HT-29 (cell line): ENCODE results near the gene FBXO28. TPM values are rescaled to one million over a fixed set of nuclear protein-coding genes. Genes with fewer than 3 reads are reported as not detected.

ENCODE experiments used
- DNase-seq: peaks from one replicate; pipeline ENCODE4 v3.0.0-alpha.2; 2015; ENCODE audit warnings: low spot score
- total RNA-seq: library from RNA; depleted of rRNA; stranded (reverse); fragments of >200 nt; shearing (Covaris generic); gene quantifications from 2 replicates; pipeline ENCODE4 v1.2.3, GENCODE V29; 2014

The FBXO28 gene
- total RNA-seq, 1 experiment from 2014 or later: 34.6 TPM

DNA sequence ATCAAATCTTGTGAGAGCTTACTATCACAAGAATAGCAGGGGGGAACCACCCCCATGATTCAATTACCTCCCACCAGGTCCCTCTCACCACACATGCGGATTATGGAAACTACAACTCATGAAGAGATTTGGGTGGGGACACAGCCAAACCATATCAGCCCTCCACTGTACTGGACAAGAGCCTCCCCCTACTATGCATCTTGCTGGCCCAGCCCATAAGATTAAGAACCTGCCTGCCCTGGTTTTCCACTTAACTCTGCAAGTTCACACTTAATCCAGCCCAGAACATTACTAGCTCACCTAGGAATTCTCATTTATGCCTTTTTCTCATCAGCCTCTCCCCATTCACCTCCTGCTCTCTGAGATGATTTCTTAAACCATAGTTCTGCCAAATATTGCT is 18.0 kb upstream of the FBXO28 start:
- DNase-seq: no peak

- no peak for DNase-seq
These were observed 17.1 kb upstream of the FBXO28 start for GRCh38 chr1:224096773-224097172.

DNA sequence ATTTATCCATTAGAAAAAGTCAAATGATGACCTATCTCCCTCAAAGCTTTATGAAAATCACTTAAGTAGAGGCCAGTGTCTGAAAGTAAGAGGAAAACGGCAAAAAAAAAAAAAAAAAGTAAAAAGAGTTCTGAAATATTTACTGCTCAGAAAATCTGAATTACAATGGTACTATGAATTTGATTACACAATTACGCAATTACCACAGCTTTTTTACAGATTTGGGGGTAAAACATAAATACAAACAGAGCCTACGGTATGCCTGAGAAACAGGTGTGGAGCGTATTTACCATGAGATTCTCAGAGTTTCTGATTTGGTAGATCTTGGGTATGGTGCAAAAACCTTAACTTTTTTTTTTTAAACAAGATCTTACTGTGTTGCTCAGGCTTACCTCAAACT is 15.9 kb upstream of the FBXO28 start:
- no peak for DNase-seq

- DNase-seq: peak; percentile 71
These were observed 7.2 kb upstream of the FBXO28 start for GRCh38 chr1:224106568-224107281.

DNA sequence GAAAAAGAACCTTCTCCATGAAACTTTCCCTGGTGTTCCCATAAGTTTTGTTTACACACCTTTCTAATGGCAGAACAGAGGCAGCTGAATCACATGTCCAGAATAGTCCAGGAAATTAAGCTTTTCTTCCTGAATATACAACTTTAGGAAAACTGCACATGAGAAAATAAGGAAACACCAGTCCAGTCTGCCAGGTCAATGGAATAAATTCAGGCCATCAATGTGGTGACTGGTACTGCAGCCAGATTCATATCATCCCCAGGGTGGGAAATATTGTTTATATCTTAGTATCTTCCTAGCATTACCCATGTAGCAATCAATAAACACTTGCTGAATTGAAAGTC is 6.7 kb upstream of the FBXO28 start:
- no peak for DNase-seq

- no peak for DNase-seq
These were observed 4.9 kb upstream of the FBXO28 start for GRCh38 chr1:224108991-224109390.

- DNase-seq: no peak
These were observed 3.9 kb upstream of the FBXO28 start for GRCh38 chr1:224109981-224110380.

DNA sequence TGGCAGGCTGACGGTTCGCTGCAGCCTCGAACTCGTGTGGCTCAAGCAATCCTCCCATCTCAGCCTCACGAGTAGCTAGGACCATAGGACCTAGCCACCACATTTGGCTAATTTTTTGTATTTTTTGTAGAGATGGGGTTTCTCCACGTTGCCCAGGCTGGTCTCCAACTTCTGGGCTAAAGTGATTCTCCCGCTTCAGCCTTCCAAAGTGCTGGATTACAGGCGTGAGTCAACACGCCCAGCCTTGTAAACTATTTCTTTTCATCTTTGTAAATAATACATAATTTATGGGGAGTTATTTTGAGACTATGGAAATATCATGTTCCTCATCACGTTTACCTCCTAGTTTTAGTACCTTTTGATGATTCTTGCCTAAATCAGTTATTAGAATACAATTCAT is 906 bp upstream of the FBXO28 start:
- DNase-seq: no peak

DNA sequence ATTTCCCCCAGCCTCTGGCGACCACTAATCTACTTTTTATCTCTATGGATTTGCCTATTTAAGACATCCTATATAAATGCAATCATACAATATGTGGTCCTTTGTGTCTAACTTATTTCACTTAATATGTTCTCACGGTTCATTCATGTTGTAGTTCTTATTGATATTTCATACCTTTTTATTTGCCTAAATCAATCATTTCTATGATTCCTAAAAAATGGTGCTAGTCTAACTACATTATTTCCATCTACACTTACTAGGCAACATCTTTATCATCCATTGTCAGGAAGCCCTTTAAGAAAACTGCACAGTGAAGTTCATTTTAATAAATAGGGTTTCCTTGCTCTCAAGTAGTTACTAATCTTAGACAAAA is 380 bp upstream of the FBXO28 start:
- no peak for DNase-seq

DNA sequence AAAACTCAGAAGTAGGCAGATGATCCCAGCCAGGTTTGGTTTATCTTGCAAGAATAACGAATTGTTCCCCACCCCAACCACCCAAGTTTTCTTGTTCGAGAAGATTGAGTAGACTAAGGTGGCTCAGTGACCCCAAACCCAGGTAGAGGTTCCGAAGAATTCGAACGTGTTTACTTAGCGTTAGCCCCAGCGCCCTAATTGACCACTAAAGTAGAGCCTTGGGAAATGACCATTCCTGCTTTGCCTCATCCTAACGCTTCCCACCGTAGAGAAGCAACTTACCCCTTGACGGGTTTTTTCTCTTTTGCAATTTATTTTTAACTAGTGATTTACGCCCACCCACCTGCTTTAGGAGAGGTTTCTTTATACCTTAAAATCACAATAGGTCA is 870 bp downstream of the FBXO28 start:
- DNase-seq: peak; percentile 23

DNA sequence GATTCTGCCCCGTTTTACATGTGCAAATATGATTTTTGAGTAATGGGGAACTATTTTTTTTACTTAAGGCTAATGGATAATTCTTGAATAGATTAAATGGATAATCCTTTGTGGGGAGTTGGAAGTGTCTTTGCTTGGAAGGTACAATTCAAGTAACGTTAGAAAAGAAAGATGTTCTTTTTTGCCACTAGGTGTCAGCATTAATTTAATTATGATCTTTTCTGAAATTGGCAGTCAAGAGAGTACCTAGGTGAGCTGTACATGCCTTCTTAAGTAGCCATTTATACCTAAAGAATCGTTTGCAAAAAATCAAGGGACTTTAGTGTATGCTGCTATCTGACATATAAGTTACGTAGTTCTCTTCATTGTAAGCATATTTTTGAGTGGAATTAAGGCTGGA is 2.2 kb downstream of the FBXO28 start:
- DNase-seq: peak; percentile 67

DNA sequence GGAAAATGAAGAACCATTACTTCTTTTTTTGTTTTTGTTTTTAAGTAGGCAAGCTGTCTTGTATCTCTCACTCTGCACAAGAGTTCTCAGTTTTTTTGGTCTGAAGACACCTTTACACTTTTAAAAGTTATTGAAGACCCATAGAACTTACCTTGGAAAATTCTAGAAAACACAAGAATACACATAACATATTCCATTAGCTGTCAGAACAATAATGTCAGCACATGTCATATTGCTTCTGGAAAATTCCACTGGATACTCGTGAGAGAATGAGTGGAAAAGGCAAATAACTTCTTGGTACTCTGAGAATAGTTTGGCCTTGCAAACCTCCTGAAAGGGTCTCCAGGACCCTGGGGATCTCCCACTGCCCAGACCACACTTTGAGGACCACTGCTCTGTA is 4.8 kb downstream of the FBXO28 start:
- no peak for DNase-seq

- no peak for DNase-seq
These were observed 9.2 kb downstream of the FBXO28 start for GRCh38 chr1:224123136-224123535.

GRCh38 chr1:224124220-224124619 is 10.3 kb downstream of the FBXO28 start:
- DNase-seq: no peak

DNA sequence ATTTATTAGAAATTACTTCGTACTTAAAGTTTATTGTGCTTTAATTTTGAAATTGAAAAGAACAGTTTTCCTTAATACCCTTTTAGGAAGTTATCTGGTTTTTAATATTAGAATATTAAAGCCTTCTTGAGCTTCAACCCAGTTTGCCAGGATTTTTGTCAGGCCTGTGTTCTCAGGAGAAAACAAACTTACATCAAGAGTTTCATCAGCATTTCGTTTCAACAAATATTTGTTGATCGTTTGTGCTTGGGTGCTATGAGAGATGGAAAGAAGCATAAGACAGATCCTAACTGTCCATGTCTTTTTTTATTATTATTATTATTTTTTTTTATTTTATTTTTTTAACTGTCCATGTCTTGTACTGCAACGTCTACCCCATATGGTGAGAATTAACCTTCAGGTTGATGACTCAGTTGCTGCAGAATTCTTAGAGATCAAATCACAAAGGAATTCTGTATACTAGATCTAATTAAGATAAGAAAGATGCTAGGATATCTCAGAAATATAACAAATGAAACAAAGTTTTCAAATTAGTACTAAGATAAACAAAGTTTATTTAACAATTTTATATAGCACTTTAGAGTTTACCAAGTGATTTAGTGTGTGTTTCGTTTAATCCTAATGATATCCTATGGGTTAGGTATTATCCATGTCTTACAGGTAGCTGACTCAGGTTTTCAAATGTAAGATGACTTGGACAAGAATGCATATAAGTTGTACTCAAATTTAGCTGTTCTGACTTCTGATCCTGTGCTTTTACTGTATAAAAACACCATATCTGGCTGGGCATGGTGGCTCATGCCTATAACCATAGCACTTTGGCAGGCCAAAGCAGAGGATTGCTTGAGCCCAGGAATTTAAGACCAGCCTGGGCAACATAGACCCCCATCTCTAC is 14.3 kb downstream of the FBXO28 start:
- DNase-seq: no peak

DNA sequence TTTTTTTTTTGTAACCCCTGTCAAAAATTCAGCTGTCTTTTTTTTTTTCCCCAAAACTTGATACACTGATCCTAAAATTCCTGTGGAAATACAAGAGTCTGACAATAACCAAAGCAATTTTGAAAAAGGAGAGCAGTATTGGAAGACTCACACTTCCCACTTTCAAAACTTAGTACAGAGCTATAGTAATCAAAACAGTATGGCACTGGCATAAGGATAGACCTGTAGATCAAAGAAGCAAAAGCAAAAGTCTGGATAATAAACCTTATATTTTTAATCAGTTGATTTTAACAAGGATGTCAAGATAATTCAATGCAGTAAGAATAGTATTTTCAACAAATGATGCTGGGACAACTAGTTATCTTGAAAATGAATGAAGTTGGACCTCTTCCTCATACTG is 17.3 kb downstream of the FBXO28 start:
- DNase-seq: no peak

DNA sequence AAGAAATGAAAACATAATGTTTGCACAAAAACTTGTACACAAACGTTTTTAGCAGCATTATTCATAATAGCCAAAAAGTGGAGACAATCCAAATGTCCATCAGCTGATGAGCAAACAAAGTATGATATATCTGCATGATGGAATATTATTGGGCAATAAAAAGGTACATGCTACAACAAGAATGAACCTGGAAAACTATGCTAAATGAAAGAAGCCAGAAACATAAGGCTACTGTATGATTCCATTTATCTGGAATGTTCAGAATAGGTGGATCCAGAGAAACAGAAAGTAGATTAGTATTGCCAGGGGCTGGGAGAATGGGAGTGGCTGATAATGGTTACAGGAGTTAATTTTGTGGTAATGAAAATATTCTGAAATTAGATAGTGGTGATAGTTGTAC is 19.0 kb downstream of the FBXO28 start:
- no peak for DNase-seq

DNA sequence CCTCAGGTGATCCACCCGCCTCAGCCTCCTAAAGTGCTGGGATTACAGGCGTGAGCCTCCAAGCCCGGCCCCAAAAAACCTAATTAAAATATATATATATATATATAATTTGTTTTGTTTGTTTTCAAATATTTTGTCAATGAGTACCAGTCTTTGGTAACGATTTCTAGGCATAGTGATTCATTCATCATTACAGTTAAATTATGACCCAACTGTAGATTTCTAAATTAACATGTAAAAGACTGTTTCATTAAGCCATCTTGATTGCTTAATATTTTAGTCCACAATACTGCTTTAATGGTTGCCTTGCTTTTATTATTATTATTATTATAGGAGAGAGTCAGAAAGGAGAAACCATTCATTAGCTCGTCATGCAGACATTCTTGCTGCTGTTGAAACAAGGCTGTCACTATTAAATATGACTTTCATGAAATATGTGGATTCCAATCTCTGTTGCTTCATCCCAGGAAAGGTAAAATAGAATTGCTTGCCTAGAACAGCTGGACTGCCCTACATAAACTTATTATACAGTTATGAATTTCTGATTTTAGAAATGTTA is 19.9 kb downstream of the FBXO28 start:
- DNase-seq: no peak

DNA sequence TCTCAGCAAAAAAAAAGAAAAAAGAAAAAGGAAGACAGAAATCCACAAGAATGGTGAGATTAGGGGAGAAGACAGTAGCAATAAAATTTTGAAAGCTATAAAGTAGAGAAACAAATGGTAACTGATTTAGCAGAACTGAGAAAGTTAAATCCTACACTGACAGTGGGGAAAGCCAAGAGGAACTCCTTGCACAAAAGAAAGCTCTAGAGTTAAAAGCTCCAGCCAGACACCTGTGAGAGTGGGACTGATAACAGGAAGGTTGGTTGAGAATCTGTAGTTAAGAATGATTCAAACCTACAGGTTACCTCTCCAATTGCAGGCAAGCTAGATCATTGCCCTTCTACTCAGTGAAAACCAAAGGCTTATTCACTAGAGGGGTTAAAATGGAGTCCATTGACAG is 23.6 kb downstream of the FBXO28 start:
- no peak for DNase-seq

DNA sequence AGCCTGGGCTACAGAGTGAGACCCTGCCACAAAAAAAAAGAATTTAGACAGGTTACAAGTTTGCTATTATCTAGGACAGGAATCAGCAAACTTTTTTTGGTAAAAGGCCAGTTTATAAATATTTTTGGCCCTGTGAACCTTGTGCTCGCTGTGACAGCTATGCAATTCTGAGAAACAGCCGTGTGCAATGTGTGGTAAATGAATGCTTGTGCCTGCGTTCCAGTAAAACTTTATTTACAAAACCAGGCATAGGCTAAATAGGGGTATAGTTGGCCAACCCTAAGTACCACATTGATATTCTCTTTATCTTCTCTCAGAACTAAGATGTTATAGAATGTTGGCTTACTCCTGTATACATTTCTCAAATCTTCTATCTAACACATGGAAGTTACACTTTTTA is 24.3 kb downstream of the FBXO28 start:
- DNase-seq: no peak

DNA sequence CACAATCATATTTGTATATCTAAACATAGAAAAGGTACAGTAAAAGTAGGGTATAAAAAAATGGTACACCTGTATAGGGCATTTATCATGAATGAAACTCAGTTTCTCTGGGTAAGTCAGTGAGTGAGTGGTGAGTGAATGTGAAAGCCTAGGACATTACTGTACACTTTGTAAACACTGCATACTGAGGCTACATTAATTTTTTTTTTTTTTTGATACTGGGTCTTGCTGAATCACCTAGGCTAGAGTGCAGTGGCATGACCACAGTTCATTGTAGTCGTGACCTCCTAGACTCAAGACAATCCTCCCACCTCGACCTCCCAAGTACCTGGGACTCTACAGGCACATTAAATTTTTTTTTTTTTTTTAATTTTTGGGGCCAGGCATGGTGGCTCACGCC is 27.8 kb downstream of the FBXO28 start:
- DNase-seq: no peak

DNA sequence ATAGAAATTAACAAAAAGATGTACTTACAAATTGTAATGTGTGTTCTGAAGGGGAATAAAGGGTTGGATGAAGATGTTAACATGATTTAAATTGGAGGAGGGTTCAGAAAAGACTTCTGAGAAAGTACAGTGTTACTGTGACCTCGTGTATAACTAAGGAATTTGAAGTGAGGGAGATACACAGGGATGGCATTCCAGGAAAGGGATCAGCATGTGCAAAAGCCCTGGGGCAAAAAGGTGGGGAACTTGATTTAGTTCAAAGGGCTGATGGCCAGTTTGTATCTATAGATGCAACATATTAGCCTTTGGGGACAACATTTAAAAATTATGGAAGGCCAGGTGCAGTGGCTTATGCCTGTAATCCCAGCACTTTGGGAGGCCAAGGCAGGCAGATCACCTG is 35.8 kb downstream of the FBXO28 start:
- no peak for DNase-seq

DNA sequence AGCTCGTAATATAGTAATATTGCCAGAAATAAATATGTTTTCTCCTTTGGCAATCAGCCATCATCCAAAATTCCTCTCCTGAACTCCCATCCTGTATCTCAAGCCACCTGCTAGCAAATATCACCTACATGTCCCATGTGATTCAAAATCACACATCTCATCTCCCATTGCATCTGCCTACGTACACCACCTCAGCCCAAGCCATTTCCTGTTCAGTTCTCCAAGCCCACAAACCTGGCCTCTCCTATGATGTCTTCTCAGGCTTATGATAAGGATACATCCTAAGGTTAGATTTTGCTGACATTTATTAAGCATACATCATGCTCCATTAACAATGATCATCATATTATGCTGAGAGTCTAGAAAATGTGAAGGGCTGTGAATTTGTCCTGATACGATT is 37.2 kb downstream of the FBXO28 start:
- DNase-seq: no peak
